NB4 (cell line): Measurements from ENCODE around the gene PIGW.

Experiments
- DNase-seq: peaks from one replicate; pipeline ENCODE4 v3.0.0; 2010; ENCODE audit warnings: low read depth
- H3K4me3 ChIP-seq: one replicate; pipeline ENCODE4 v1.5.1; 2011; ENCODE audit warnings: mild to moderate bottlenecking, low read depth, low read length, moderate library complexity
- MYC ChIP-seq: IDR thresholded peaks from 2 replicates; pipeline ENCODE4 v1.6.1; 2011; ENCODE audit warnings: low read depth, low read length
- POLR2A ChIP-seq: IDR thresholded peaks from 2 replicates; pipeline ENCODE4 v1.6.1; 2011; ENCODE audit warnings: mild to moderate bottlenecking; ENCODE audit not compliant: insufficient read length; ENCODE audit errors: extremely low read depth
- TF ChIP-seq, protein P1 (sequence below): IDR thresholded peaks from one replicate; pipeline ENCODE4 v1.5.1; 2012; ENCODE audit warnings: low read depth, low read length
- TF ChIP-seq, protein P2 (sequence below): IDR thresholded peaks from 2 replicates; pipeline ENCODE4 v1.6.1; 2011; ENCODE audit warnings: low read depth, low read length

Gene PIGW

DNA sequence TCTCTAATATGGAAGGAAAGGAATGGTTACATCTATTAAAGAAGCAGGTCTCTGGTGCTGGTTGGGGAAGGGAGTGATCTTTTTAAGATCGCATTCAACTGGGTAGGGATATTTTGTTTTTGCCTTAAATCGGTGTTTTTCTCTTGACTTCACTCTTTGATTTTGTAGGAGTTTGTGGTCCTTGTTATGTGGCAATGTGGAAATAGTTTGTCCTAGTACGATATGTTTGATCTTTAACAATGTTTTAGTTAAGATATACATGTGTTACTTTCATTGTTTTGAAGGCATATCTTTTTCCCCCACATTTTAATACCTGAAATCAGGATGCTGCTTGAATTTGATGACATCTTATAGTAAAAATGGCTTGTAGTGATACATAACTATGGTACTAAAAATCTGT, 18.7 kb downstream of the PIGW start:
- TF ChIP-seq, protein P1, sequence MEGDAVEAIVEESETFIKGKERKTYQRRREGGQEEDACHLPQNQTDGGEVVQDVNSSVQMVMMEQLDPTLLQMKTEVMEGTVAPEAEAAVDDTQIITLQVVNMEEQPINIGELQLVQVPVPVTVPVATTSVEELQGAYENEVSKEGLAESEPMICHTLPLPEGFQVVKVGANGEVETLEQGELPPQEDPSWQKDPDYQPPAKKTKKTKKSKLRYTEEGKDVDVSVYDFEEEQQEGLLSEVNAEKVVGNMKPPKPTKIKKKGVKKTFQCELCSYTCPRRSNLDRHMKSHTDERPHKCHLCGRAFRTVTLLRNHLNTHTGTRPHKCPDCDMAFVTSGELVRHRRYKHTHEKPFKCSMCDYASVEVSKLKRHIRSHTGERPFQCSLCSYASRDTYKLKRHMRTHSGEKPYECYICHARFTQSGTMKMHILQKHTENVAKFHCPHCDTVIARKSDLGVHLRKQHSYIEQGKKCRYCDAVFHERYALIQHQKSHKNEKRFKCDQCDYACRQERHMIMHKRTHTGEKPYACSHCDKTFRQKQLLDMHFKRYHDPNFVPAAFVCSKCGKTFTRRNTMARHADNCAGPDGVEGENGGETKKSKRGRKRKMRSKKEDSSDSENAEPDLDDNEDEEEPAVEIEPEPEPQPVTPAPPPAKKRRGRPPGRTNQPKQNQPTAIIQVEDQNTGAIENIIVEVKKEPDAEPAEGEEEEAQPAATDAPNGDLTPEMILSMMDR: no peak
- no peak overlapping the region for H3K4me3 ChIP-seq
- no peak for DNase-seq

DNA sequence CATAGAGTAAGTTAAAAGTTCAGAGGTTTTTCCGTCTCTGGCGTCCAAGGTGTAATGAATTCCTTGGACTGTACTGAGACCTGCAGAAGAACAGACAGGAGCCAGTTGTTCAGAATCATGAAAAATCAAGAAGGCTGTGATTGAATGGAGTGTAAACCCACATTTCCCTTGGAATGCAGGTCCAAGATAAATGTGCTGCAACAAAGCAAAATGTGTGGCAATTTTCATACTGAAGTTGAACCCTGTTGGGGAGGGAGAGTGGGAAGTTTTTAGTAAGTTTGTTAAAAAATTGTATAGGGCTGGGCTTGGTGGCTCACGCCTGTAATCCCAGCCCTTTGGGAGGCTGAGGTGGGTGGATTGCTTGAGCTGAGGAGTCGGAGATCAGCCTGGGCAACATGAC, 31.3 kb downstream of the PIGW start:
- TF ChIP-seq, protein P1: no peak
- TF ChIP-seq MYC: no peak
- TF ChIP-seq, protein P2, sequence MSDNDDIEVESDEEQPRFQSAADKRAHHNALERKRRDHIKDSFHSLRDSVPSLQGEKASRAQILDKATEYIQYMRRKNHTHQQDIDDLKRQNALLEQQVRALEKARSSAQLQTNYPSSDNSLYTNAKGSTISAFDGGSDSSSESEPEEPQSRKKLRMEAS: no peak
- no peak for TF ChIP-seq POLR2A
- no peak for DNase-seq
- H3K4me3 ChIP-seq: no peak overlapping the region

DNA sequence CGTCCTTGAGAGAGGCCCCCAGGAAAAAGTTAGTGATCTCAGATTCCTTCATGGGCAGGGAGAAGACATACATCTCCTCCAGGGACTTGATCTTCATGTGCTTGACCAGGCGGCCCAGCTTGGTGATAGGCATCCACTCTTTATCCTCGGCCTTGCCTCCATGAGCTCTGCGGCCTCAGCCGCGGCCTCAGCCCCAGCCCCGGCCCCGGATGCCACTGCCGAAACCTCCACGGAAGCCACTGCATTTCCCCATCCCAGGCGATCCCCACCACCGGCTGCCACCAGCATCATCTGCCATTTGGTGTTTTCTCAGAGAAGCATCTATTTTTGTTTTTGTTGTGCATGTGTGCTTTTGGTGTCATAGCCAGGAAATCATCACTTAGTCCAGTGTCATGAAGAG, 40.2 kb downstream of the PIGW start:
- TF ChIP-seq MYC (no peak), POLR2A (no peak)
- TF ChIP-seq, protein P2: no peak
- TF ChIP-seq, protein P1: no peak
- no peak for DNase-seq

DNA sequence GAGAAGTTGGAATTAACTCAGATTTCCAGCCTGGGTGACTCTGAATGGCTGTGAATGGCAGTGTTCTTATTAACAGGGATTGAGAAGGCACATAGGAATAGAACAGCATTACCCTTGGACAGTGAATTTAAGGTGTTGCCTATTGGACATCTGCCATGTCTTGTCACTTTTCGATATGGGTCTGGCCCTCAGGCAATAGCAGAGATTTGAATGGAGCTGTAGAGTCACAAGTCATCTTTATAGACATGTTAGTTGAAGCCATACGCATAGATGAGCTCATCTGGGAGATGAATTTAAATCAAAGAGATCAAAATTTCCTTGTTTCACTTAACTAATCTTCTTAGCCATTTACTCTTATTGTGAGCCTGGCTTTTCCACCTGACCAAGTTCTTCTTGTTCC, 42.0 kb downstream of the PIGW start:
- no peak overlapping the region for H3K4me3 ChIP-seq
- no peak for DNase-seq
- TF ChIP-seq POLR2A: no peak

More for the DNA sequence above, 40.2 kb downstream of the PIGW start:
- H3K4me3 ChIP-seq: no peak overlapping the region

DNA sequence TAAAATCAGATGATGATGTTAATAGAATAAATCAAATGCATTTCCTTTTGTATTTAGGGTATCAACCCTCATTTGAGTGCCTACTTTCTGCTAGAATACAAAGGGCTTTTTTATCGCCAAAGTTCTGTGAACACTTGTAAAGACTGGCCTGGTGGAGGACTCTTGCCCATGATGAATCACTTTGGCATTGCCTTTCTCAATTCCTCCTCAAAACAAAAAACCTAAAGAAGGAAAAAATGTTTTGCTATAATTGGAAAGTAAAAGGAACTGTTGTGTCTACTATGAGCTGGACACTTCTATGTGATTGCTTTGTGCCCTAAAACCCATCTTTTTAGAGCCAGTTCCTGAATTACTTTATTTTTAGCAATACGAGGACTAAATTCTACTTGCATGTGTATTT, 43.9 kb downstream of the PIGW start:
- DNase-seq: no peak
- H3K4me3 ChIP-seq: no peak overlapping the region
- no peak for TF ChIP-seq POLR2A
- TF ChIP-seq, protein P1: no peak
- TF ChIP-seq, protein P2: no peak
- no peak for TF ChIP-seq MYC

DNA sequence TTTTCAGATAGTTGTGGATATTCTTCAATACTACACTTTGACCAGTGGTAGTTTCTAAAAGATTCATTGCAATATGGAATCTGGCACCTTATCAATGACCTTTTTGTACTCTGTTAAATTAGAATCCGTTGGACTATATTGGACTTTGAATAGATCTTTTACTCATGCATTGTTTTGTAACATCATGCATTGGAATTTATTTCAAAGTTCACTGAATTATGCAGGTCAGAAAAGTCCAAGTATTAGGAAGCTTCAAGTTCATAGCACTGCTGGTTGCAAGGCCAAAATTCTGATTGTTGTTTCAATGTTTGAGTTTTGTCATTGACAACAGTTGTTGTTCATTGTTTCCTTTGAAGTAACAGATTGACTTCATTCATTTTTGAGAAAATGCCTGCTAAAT, 49.0 kb downstream of the PIGW start:
- no peak for DNase-seq
- H3K4me3 ChIP-seq: no peak overlapping the region
- TF ChIP-seq POLR2A (no peak), MYC (no peak)
- TF ChIP-seq, protein P1: no peak
- TF ChIP-seq, protein P2: no peak
